ENCODE data around the gene CNP.

Gene CNP

GRCh38 chr17:41943492-41943891, 23.1 kb upstream of the CNP start:
- Histone ChIP-seq H3K27ac (ENCODE audit: low read length) (no peak overlapping the region), H3K4me1 (ENCODE audit: control insufficient read depth, low read depth, low read length) (no peaks in the 10 kb centered on the region), H3K9ac (ENCODE audit: low read length) (no peak overlapping the region), H3K27me3 (ENCODE audit: control insufficient read depth, insufficient read depth, low read length) (no peaks in the 10 kb centered on the region), H3K4me3 (ENCODE audit: low read length) (no peak overlapping the region), H3K9me3 (ENCODE audit: control insufficient read depth, low read depth, low read length) (no peaks in the 10 kb centered on the region), H3K36me3 (ENCODE audit: control insufficient read depth, low read depth, low read length) (peaks cover 3% of the 10 kb centered on the region)

DNA sequence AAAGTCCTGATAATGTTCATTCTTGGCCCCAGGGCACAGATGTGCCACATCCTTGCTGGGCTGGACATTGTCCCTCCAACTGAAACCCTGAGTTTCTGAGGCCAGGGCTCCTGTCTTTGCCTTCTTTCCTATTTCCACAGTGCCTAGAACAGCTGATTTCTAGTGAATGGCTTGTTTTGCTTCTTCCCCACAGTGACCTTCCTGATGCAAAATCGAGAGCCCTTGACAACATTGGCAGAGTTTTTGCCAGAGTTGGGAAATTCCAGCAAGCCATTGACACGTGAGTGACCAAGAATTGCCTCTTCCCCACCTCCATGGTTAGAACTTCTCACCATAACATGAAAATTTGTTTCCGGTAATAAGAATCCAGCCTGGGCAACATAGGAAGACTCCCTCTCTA, 21.7 kb upstream of the CNP start:
- Histone ChIP-seq H3K4me3 (ENCODE audit: low read length) (no peak overlapping the region), H3K27me3 (ENCODE audit: control insufficient read depth, insufficient read depth, low read length) (no peaks in the 10 kb centered on the region), H3K9ac (ENCODE audit: low read length) (no peak overlapping the region), H3K27ac (ENCODE audit: low read length) (no peak overlapping the region), H3K9me3 (ENCODE audit: control insufficient read depth, low read depth, low read length) (no peaks in the 10 kb centered on the region), H3K4me1 (ENCODE audit: control insufficient read depth, low read depth, low read length) (no peaks in the 10 kb centered on the region), H3K36me3 (ENCODE audit: control insufficient read depth, low read depth, low read length) (no peaks in the 10 kb centered on the region)

DNA sequence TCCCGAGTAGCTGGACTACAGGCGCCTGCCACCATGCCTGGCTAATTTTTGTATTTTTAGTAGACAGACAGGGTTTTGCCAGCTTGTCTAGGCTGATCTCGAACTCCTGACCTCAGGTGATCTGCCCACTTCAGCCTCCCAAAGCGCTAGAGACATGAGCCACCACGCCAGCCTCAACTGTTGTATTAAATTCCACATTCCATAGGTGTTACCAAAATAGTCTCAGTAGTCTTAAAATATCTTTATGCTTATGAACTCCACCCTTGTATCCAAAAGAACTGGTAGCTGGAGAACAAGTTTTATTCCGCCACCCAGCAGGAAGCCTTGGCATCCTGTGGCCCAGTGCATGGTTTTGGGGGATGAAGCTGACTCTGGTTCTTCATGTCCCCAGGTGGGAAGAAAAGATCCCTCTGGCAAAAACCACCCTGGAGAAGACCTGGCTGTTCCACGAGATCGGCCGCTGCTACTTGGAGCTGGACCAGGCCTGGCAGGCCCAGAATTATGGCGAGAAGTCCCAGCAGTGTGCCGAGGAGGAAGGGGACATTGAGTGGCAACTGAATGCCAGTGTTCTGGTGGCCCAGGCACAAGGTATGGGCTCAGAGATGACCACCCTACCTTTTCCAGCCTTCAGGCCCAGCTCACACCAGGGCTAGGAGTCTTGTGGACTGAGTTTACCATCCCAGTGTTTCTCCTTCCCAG, 17.7 kb upstream of the CNP start:
- H3K27ac ChIP-seq (ENCODE audit: low read length), result no peak overlapping the region
- H3K9me3 ChIP-seq (ENCODE audit: control insufficient read depth, low read depth, low read length), result no peaks in the 10 kb centered on the region
- H3K9ac ChIP-seq (ENCODE audit: low read length), result no peak overlapping the region
- H3K27me3 ChIP-seq (ENCODE audit: control insufficient read depth, insufficient read depth, low read length), result no peaks in the 10 kb centered on the region
- H3K4me1 ChIP-seq (ENCODE audit: control insufficient read depth, low read depth, low read length), result no peaks in the 10 kb centered on the region
- H3K36me3 ChIP-seq (ENCODE audit: control insufficient read depth, low read depth, low read length), result no peaks in the 10 kb centered on the region
- no peak overlapping the region for H3K4me3 ChIP-seq (ENCODE audit: low read length)

DNA sequence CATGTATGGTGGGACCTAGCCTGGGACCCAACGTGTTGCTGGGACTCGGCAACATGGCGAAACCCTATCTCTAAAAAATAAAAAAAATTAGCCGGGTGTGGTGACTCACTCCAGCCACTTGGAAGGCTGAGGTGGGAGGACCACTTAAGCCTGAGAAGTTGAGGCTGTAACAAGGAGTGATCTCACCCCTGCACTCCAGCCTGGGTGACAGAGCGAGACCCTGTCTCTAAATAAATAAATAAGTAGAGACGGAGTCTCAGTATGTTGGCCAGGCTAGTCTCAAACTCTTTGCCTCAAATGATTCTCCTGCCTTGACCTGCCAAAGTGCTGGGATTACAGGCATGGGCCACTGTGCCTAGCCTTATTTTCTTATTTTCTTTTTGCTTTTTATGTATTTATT, 10.1 kb upstream of the CNP start:
- Histone ChIP-seq H3K4me3 (ENCODE audit: low read length) (no peak overlapping the region), H3K27me3 (ENCODE audit: control insufficient read depth, insufficient read depth, low read length) (no peaks in the 10 kb centered on the region), H3K36me3 (ENCODE audit: control insufficient read depth, low read depth, low read length) (no peaks in the 10 kb centered on the region), H3K4me1 (ENCODE audit: control insufficient read depth, low read depth, low read length) (peaks cover 19% of the 10 kb centered on the region), H3K9me3 (ENCODE audit: control insufficient read depth, low read depth, low read length) (no peaks in the 10 kb centered on the region), H3K27ac (ENCODE audit: low read length) (no peak overlapping the region), H3K9ac (ENCODE audit: low read length) (no peak overlapping the region)

- H3K27ac ChIP-seq (ENCODE audit: low read length), result no peak overlapping the region
- no peaks in the 10 kb centered on the region for H3K9me3 ChIP-seq (ENCODE audit: control insufficient read depth, low read depth, low read length)
- H3K4me1 ChIP-seq (ENCODE audit: control insufficient read depth, low read depth, low read length), result peaks cover 19% of the 10 kb centered on the region
- H3K36me3 ChIP-seq (ENCODE audit: control insufficient read depth, low read depth, low read length), result no peaks in the 10 kb centered on the region
- no peak overlapping the region for H3K9ac ChIP-seq (ENCODE audit: low read length)
- no peak overlapping the region for H3K4me3 ChIP-seq (ENCODE audit: low read length)
- no peaks in the 10 kb centered on the region for H3K27me3 ChIP-seq (ENCODE audit: control insufficient read depth, insufficient read depth, low read length)
Measured at GRCh38 chr17:41957031-41957868, 9.3 kb upstream of the CNP start.

DNA sequence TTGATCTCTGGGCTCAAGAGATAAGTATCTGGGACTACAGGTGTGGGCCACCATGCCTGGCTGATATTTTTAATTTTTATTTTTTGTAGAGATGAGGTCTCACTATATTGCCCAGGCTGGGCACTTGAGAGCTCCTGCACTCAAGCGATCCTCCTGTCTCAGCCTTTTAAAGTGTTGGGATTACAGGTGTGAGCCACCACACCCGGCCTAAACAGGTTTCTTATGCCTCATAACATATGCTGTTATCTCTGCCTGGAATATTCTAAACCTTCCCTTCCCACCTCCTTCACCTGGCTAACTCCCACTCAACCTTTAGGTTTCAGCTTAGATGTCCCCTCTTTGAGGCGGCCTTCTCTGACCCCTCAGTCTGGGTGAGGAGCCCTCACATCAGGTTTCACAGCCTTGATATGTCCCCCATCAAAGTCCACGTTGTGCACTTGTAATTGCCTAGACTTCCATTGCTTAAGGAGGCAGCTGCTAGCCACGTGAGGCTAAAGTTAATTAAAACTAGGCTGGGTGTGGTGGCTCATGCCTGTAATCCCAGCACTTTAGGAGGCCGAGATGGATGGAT, 8.6 kb upstream of the CNP start:
- H3K9ac ChIP-seq (ENCODE audit: low read length), result no peak overlapping the region
- H3K4me1 ChIP-seq (ENCODE audit: control insufficient read depth, low read depth, low read length), result peaks cover 19% of the 10 kb centered on the region
- no peaks in the 10 kb centered on the region for H3K9me3 ChIP-seq (ENCODE audit: control insufficient read depth, low read depth, low read length)
- no peak overlapping the region for H3K4me3 ChIP-seq (ENCODE audit: low read length)
- no peak overlapping the region for H3K27ac ChIP-seq (ENCODE audit: low read length)
- no peaks in the 10 kb centered on the region for H3K36me3 ChIP-seq (ENCODE audit: control insufficient read depth, low read depth, low read length)
- H3K27me3 ChIP-seq (ENCODE audit: control insufficient read depth, insufficient read depth, low read length), result no peaks in the 10 kb centered on the region

- no peaks in the 10 kb centered on the region for H3K9me3 ChIP-seq (ENCODE audit: control insufficient read depth, low read depth, low read length)
- no peaks in the 10 kb centered on the region for H3K27me3 ChIP-seq (ENCODE audit: control insufficient read depth, insufficient read depth, low read length)
- no peak overlapping the region for H3K27ac ChIP-seq (ENCODE audit: low read length)
- H3K9ac ChIP-seq (ENCODE audit: low read length), result no peak overlapping the region
- no peaks in the 10 kb centered on the region for H3K36me3 ChIP-seq (ENCODE audit: control insufficient read depth, low read depth, low read length)
- H3K4me1 ChIP-seq (ENCODE audit: control insufficient read depth, low read depth, low read length), result peaks cover 19% of the 10 kb centered on the region
- no peak overlapping the region for H3K4me3 ChIP-seq (ENCODE audit: low read length)
Measured at GRCh38 chr17:41959030-41959335, 7.6 kb upstream of the CNP start.

DNA sequence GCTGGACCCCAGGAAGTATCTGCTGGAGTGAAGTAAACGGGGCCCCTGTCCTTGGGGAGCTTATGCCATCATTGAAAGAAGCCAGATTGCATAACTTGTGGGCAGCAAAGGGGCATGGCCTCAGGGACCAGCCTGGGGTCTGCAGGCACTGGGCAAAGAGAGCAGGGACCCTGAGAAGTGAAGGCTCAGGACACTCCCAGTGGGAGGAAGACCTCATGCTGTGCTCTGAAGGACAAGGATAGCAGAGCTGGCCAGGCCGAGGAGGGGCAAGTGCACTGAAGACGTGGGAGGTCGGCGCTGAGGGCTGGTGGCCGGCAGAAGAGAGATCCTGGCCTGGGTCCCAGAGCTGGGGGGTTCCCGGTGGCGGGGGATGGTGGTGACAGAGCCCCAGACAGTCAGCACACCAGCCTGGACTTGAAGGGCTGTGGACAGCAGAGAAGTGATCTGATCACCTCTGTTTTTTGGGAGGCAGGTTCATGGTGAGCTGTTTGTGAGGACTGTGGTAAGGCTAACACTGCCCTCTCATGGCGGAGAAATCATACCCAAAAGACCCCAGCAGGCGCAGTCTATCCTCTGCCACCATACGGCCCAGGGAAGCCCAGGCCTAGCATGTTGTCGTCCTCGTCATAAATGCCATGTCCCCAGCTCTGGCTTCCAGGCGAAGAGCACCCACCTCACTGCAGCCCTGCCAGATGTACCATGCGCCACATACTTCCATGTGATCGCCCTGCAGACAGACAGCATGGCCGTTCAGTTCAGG, 7.1 kb upstream of the CNP start:
- no peaks in the 10 kb centered on the region for H3K27me3 ChIP-seq (ENCODE audit: control insufficient read depth, insufficient read depth, low read length)
- no peak overlapping the region for H3K9ac ChIP-seq (ENCODE audit: low read length)
- no peak overlapping the region for H3K4me3 ChIP-seq (ENCODE audit: low read length)
- peaks cover 19% of the 10 kb centered on the region for H3K4me1 ChIP-seq (ENCODE audit: control insufficient read depth, low read depth, low read length)
- H3K36me3 ChIP-seq (ENCODE audit: control insufficient read depth, low read depth, low read length), result no peaks in the 10 kb centered on the region
- no peaks in the 10 kb centered on the region for H3K9me3 ChIP-seq (ENCODE audit: control insufficient read depth, low read depth, low read length)
- no peak overlapping the region for H3K27ac ChIP-seq (ENCODE audit: low read length)

- no peaks in the 10 kb centered on the region for H3K27me3 ChIP-seq (ENCODE audit: control insufficient read depth, insufficient read depth, low read length)
- H3K9ac ChIP-seq (ENCODE audit: low read length), result no peak overlapping the region
- H3K9me3 ChIP-seq (ENCODE audit: control insufficient read depth, low read depth, low read length), result no peaks in the 10 kb centered on the region
- no peak overlapping the region for H3K27ac ChIP-seq (ENCODE audit: low read length)
- no peak overlapping the region for H3K4me3 ChIP-seq (ENCODE audit: low read length)
- peaks cover 21% of the 10 kb centered on the region for H3K4me1 ChIP-seq (ENCODE audit: control insufficient read depth, low read depth, low read length)
- H3K36me3 ChIP-seq (ENCODE audit: control insufficient read depth, low read depth, low read length), result no peaks in the 10 kb centered on the region
Measured at GRCh38 chr17:41962111-41962510, 4.5 kb upstream of the CNP start.

GRCh38 chr17:41962768-41963434, 3.7 kb upstream of the CNP start:
- Histone ChIP-seq H3K4me1 (ENCODE audit: control insufficient read depth, low read depth, low read length) (peaks cover 13% of the 10 kb centered on the region), H3K9me3 (ENCODE audit: control insufficient read depth, low read depth, low read length) (no peaks in the 10 kb centered on the region), H3K27me3 (ENCODE audit: control insufficient read depth, insufficient read depth, low read length) (no peaks in the 10 kb centered on the region), H3K4me3 (ENCODE audit: low read length) (no peak overlapping the region), H3K36me3 (ENCODE audit: control insufficient read depth, low read depth, low read length) (no peaks in the 10 kb centered on the region), H3K27ac (ENCODE audit: low read length) (no peak overlapping the region), H3K9ac (ENCODE audit: low read length) (no peak overlapping the region)

Measured in iPS-18a (cell line).